Astrocyte of the hippocampus (primary cell): Measurements from ENCODE around the gene NUBP2.
A peak's percentile ranks its signal among the peaks of the same experiment; 100 is the strongest.

ENCODE experiments used
- DNase-seq: peaks from one replicate; pipeline ENCODE4 v3.0.0; 2011; ENCODE audit warnings: low read depth, low spot score

The NUBP2 gene

DNA sequence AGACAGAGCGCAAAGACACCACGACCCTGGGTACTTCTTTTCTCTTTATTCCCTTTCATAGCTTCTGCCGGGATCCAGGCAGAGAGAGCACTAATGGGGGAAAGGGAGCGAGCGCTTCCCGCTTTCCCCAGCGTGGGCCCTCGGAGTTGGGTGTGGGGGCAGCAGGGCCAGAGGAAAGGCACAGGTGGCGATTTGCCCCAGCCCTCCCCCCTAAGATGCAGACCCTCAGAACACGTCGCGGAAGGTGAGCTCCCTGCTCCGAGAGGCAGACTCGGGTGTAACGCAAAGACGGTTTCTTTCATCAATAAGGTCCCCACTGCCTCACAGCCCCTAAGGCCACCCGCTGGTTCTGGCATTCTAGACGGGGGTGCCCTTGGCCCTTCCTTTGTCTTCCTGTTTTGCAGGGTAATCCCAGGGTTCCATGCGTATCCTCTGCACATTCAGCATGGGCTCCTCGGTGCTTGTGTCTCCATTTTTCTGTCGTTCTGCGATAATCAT is 10.8 kb upstream of the NUBP2 start:
- DNase-seq = no peak

- peak; percentile 34 for DNase-seq
Observed at GRCh38 chr16:1772362-1772907, 10.3 kb upstream of the NUBP2 start, which contains the start of gene EME2. Gene EME2, plus strand, starts transcription at chr16:1772810. Its CDS starts 418 bp downstream, at chr16:1773228.

- peak; percentile 94 for DNase-seq
Observed at GRCh38 chr16:1772908-1773702, 9.7 kb upstream of the NUBP2 start, which contains the start of gene MRPS34. Gene MRPS34, minus strand, starts transcription at chr16:1773134. Its CDS starts 15 bp downstream, at chr16:1773119.

GRCh38 chr16:1773703-1774447 is 8.9 kb upstream of the NUBP2 start:
- DNase-seq = peak; percentile 71

DNA sequence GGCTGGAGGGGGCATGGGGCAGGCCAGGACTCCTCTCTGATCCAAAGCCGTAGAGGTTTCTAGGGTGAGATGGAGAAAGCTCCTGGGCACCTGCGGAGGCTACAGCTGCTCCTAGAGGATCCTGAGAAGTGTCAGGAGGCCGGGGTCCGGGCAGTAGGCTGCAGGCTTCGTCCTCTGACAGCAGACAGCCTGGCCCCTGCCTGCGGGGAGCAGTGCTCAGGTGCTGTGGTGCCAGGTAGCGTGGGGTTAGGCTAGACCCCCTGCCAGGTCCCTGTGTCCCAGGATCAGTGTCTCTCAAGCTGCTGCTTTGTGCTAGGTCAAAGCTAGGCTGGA is 8.3 kb upstream of the NUBP2 start:
- DNase-seq = no peak

- no peak for DNase-seq
Observed at GRCh38 chr16:1775006-1775845, 7.5 kb upstream of the NUBP2 start.

DNA sequence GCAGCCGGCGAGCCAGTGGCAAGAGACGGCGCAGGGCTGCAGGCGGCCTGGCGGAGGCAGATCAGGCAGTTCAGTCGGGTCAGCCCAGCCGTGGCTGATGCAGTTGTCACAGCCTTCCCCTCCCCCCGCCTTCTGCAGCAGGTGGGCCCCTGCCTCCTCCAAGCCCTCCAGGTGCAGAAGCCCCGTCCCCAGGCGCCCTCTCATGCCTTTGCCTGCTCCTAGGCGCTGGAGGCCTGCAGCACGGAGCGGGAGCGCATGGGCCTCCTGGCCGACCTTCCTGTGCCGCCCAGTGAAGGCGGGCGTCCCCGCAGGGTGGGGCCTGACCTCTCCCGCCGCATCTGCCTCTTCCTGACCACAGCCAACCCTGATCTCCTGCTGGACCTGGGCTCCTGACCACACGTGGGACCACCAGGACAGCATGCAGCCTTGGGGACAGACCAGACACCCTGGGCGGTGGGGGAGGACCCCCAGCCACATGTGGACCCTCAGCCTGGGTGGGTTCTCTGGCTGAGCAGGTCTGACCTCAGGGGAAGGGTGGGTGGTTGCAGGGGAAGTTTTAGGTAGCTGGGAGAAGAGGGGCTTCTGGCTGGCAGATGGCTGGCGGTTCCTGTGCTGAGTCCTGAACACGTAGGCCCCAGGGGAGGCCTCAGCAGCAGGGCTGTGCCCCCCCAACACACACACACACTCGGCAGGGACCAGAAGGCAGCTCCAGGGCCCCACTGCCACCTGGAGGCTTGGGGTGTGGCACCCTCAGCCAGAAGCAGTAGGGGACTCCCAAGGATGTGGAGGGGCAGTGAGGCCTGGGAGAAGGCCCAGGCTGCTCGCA is 6.7 kb upstream of the NUBP2 start:
- no peak for DNase-seq

DNA sequence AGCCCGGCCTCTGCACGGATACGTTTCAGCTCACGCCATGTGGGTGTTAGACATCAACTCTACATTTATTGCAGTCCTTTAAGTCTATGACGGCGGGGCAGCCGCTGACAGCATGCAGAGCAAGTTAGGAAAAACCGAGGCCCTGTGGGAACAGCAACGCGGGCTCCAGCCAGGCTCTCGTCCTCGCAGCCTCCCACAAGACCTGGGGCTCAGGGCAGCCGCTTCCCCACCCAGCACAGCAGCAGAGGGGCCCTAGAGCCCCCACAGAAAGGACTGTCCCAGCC is 6.1 kb upstream of the NUBP2 start:
- DNase-seq = no peak

DNA sequence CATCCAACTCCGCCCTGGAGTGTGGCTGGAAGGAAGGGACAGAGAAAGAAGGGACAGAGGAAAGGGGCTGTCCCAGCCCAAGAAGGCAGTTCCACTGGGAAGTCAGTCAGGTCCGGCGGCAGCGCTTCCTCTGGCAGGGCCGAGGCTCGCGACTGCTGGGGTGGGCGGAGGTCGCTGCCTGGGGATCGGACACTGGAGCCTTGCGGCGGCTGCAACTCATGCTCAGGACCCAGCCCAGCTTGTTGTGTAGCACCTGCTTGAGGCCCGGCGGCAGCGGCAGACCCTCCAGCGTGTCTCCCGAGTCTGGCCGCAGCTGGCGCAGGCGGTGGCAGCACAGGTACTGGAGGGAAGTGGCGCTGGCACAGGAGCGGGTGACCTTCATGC is 5.8 kb upstream of the NUBP2 start:
- DNase-seq = no peak

DNA sequence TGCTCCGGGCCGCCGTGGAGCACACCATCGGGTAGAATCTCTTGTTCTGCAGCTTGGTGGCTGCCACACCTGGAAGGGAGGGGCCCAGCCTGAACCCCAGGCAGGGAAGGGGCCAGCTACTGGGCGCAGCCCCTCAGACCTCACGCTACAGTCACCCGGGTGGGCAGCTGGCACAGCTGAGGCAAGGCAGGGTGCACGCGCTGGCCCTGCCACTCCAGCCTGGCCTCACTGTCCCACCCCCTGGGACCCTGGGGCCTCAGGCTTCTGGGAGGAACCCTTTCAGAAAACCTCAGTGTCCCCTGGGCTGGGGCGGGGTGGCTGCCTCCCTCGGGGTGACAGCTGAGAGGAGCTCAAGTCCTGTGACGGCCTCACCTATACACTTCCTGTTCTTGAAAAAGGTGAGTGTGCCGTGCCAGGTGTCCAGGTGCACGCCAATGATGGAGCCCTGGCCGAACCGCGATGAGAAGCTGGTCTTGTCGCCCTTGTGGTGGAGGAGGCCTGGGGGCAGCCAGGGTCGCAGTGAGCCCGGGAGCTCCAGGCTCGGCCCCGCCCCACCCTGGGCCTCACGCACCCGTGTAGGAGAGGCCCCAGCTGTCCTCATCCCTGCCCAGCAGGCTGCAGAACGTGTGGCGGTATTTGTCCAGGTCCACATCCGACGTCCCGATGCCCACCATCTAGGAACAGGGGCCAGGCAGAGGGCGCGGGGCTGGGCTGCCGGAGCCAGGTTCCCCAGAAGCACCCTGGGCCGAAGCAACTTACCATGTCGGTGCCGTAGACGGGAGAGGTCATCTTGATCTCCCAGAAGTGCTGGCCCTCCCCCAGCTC is 5.2 kb upstream of the NUBP2 start:
- no peak for DNase-seq

GRCh38 chr16:1778200-1779179 is 4.3 kb upstream of the NUBP2 start:
- no peak for DNase-seq

GRCh38 chr16:1779234-1779701 is 3.5 kb upstream of the NUBP2 start:
- DNase-seq = no peak

DNA sequence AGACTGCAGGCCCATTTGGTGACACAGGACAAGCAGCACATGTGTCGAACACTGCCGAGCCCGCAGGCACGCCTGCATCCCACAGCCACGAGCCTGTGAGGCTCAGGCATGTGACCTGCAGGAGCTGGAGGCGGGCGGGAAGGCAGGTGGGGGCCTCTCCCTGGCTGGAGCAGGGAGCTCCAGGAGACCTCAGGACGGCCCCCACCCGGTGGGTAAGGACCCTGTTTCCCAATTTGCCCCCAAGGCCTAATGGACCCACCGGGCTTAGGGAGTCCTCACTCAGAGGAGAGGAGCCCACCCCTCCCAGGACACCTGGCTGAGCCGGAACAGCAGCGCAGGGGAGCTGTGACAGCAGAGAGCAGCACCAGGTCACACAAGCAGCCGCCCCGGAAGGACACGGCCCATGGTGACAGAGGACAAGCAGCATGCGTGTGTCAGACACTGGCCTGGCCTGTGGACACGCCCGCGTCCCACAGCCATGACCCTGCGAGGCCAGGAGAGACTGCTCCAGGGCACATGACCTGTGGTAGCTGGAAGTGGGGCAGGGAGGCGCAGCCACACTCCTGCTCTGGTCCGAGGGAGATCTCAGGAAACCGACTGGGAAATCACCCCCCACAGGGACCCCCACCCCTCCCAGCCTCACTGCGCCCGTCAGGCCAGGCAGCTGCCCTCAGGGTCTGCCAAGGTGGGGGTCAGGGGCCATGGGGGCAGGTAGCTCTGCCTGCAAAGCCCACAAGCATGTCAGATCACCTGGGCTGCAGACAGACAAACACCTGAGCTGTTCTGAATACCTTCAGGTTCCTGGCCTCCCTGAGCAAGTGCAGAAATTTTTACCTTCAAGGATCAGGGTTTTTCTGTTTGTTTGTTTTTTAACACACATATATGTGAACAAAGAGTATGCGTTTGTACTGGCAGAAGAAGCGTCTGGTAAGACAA is 2.8 kb upstream of the NUBP2 start:
- no peak for DNase-seq

DNA sequence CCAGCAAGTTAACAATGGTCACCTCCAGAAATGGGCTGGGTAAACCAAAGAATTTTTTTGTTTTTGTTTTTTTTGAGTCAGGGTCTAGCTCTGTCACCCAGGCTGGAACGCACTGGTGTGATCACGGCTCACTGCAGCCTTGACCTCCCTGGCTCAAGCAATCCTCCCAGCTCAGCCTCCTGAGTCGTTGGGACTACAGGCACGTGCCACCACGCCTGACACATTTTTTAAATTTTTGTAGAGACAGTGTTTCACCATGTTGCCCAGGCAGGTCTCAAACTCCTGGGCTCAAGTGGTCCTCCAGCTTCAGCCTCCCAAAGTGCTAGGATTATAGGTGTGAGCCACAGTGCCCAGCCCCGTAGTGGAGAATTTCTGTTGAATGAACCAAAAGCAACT is 2.1 kb upstream of the NUBP2 start:
- DNase-seq = no peak

GRCh38 chr16:1781254-1781653 is 1.5 kb upstream of the NUBP2 start:
- no peak for DNase-seq

DNA sequence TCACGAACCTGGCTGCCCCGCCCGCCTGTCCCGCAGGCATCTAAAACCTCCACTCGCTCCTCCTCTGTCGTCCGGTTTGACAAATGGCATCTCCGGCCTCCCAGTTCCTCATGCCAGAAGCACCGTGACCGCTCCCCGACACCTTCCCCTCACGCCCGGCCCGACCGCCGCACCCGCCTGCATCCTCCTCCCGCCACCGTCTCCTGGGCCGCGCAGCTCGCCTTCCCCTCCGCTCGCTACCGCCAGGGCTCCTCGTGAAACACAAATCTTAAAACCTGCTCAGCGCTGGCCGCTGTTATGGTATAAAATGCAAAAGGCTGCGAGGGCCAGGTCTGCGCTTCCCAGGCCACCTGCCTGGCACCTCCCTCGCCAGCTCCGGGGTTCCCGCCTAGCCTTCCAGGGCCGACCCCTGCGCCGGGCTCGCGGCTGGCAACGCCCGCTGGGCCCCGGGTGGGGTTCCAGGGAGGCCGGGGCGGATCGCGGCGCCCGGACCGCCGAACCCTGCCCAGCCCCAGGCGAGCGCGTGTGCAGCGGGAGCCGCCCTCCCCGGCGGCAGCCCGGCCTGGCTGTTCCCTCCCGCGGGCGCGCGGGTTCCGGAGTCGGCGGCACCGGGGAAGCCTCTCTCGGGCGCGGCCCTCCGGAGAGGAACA is 877 bp upstream of the NUBP2 start:
- DNase-seq = peak; percentile 53
